ENCODE results near the gene CTRL.

CTRL gene

GRCh38 chr16:67884684-67885083 lies 47.0 kb downstream of the CTRL start, which contains the start of gene NRN1L:
Gene NRN1L, plus strand, starts transcription at chr16:67884885. Its CDS starts 19 bp downstream, at chr16:67884904.
- DNase-seq (ENCODE audit: low spot score): no peak
- TF ChIP-seq CTCF (IDR thresholded peaks at IDR 0.05; ENCODE audit: extremely low read depth, missing control alignments): no peak

- peak; percentile 78 for TF ChIP-seq CTCF (IDR thresholded peaks at IDR 0.05; ENCODE audit: extremely low read depth, missing control alignments)
- DNase-seq (ENCODE audit: low spot score): peak; percentile 92
These were observed 47.8 kb downstream of the CTRL start for GRCh38 chr16:67883872-67884261.

- TF ChIP-seq CTCF (IDR thresholded peaks at IDR 0.05; ENCODE audit: extremely low read depth, missing control alignments): no peak
- no peak for DNase-seq (ENCODE audit: low spot score)
These were observed 48.4 kb downstream of the CTRL start for GRCh38 chr16:67883146-67883871.

GRCh38 chr16:67882374-67883145 lies 49.1 kb downstream of the CTRL start:
- no peak for TF ChIP-seq CTCF (IDR thresholded peaks at IDR 0.05; ENCODE audit: extremely low read depth, missing control alignments)
- no peak for DNase-seq (ENCODE audit: low spot score)

- no peak for TF ChIP-seq CTCF (IDR thresholded peaks at IDR 0.05; ENCODE audit: extremely low read depth, missing control alignments)
- DNase-seq (ENCODE audit: low spot score): no peak
These were observed 50.0 kb downstream of the CTRL start for GRCh38 chr16:67881621-67882161.

- TF ChIP-seq CTCF (IDR thresholded peaks at IDR 0.05; ENCODE audit: extremely low read depth, missing control alignments): no peak
- DNase-seq (ENCODE audit: low spot score): no peak
These were observed 51.1 kb downstream of the CTRL start for GRCh38 chr16:67880584-67880983.

- no peak for TF ChIP-seq CTCF (IDR thresholded peaks at IDR 0.05; ENCODE audit: extremely low read depth, missing control alignments)
- no peak for DNase-seq (ENCODE audit: low spot score)
These were observed 51.7 kb downstream of the CTRL start for GRCh38 chr16:67879936-67880335.
